CD4-positive, alpha-beta T cell (primary cell): Measurements from ENCODE around the gene PSMB10. TPM values are rescaled to one million over a fixed set of nuclear protein-coding genes. Genes with fewer than 3 reads are reported as not detected.

Source experiments
- ATAC-seq: fragments of 200-7000 bp; cut with Tn5 transposase; one replicate; pipeline ENCODE4 v1.10.0; 2022; ENCODE audit warnings: mild to moderate bottlenecking; ENCODE audit not compliant: poor library complexity
- CTCF ChIA-PET: fragments of 350-600 bp; sonication (Branson Sonifier 250); formaldehyde crosslinking; loops from one replicate; lab custom pipeline; 2021; ENCODE audit warnings: antibody characterized with exemption, inconsistent platforms; lab: Charles Lee
- POLR2A ChIA-PET: fragments of 350-600 bp; sonication (Branson Sonifier 250); formaldehyde crosslinking; loops from one replicate; lab custom pipeline; 2021; ENCODE audit warnings: antibody characterized with exemption, inconsistent platforms; lab: Charles Lee
- DNase-seq, 14 experiments: peaks; one replicate each; pipeline ENCODE4 v3.0.0-alpha.2; 2013 to 2020; ENCODE audit warnings: mixed read lengths in 2 of 14
- H3K27ac ChIP-seq, 2 donors: one replicate each; pipeline versions ENCODE4 v1.5.1 to v1.7.0; 2013; ENCODE audit warnings: low read length in 2 of 2, low read depth in 1 of 2, mild to moderate bottlenecking in 1 of 2
- H3K27me3 ChIP-seq, 2 experiments: 1 replicate in 1 of 2; 2 replicates in 1 of 2; pipeline versions ENCODE4 v1.6.1 to v1.7.0; 2013; ENCODE audit warnings: low read length in 2 of 2, control low read depth in 1 of 2, mild to moderate bottlenecking in 1 of 2, moderate library complexity in 1 of 2; ENCODE audit not compliant: insufficient read depth in 2 of 2, control insufficient read depth in 1 of 2
- H3K36me3 ChIP-seq: one replicate; pipeline ENCODE4 v1.6.1; 2013; ENCODE audit warnings: low read length, control low read depth; ENCODE audit not compliant: insufficient read depth
- H3K4me1 ChIP-seq: one replicate; pipeline ENCODE4 v1.6.1; 2013; ENCODE audit warnings: low read length, control low read depth; ENCODE audit not compliant: insufficient read depth
- H3K4me3 ChIP-seq: one replicate; pipeline ENCODE4 v1.5.1; 2013; ENCODE audit warnings: mild to moderate bottlenecking, low read length, moderate library complexity
- H3K9me3 ChIP-seq, 2 experiments: 1 replicate in 1 of 2; 2 replicates in 1 of 2; pipeline versions ENCODE4 v1.6.1 to v1.7.0; 2013; ENCODE audit warnings: low read length in 2 of 2, mild to moderate bottlenecking in 2 of 2, control low read depth in 1 of 2, moderate library complexity in 1 of 2; ENCODE audit not compliant: control insufficient read depth in 1 of 2, insufficient read depth in 1 of 2
- H3K27ac Mint-ChIP-seq: one replicate; pipeline ENCODE4 v1.8.0; 2020; ENCODE audit warnings: mixed read lengths
- H3K27me3 Mint-ChIP-seq: one replicate; pipeline ENCODE4 v1.8.0; 2021; ENCODE audit warnings: mixed read lengths
- H3K36me3 Mint-ChIP-seq: one replicate; pipeline ENCODE4 v1.8.0; 2021; ENCODE audit warnings: low read depth, mixed read lengths
- H3K4me1 Mint-ChIP-seq: one replicate; pipeline ENCODE4 v1.8.0; 2021; ENCODE audit warnings: low read depth, mixed read lengths
- H3K4me3 Mint-ChIP-seq: one replicate; pipeline ENCODE4 v1.8.0; 2020; ENCODE audit warnings: mild to moderate bottlenecking, mixed read lengths
- H3K9me3 Mint-ChIP-seq: one replicate; pipeline ENCODE4 v1.8.0; 2020; ENCODE audit warnings: mixed read lengths
- CTCF ChIP-seq: fragments of 200-600 bp; IDR thresholded peaks from one replicate; pipeline ENCODE4 v1.8.0; 2022; ENCODE audit warnings: antibody characterized with exemption, mild to moderate bottlenecking
- intact Hi-C, 2 experiments: fragments of 100-400 bp; cut with DNase I in 1 of 2; cut with micrococcal nuclease in 1 of 2; formaldehyde crosslinking; loops; one replicate each; pipeline versions ENCODE4 v1.15.1 to v1.9.0; 2023 to 2025; cut with DNase I, micrococcal nuclease
- total RNA-seq, 174 experiments: library from RNA in 2 of 174; stranded (reverse) in 2 of 174; gene quantifications; one replicate each; pipeline ENCODE4 v1.2.3 and lab custom pipeline; 2021 to 2026

PSMB10 gene
- total RNA-seq, 2 experiments from 2014 or later: 68.7 to 71.6 TPM

DNA sequence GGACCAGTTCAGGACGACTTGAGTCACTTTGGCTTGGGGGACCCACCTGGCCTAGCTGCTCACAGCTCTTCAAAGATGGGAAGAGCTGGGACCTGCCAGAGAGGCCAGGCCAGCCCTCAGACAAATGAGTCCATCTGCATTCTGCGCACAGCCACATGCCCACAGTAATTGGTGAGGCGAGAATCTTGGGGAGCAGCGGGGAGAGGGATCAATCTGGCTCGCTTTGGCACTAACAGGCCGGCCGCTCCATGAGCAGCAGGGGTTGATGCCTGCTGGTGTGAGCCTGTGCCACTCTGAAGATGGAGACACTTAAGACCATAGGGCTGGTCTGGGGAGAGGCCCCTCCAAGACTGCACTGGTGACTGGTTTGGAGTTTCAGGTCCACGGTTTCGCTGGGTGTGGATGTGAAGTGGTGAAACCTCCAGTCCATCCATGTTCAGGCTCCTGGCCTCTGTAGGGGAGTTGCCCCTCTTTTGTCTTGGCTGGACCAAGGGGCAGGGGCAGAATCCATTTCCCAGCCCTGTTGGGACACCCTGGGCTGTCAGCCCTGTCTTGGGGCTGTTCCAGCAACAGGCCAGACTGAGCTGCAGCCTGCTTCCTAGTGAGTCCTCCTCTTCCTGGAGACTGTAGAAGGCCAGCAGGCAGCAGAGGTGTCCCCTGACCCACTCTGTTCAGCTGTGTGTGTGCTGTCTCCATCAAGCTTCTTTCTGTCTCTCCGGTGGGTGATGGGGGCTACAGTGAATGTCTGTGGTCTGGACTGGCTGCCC lies 12.3 kb downstream of the PSMB10 start:
- no peaks in the 10 kb centered on the region for H3K9me3 ChIP-seq
- H3K4me1 ChIP-seq: peaks cover 12% of the 10 kb centered on the region
- no peak overlapping the region for H3K27ac ChIP-seq
- peaks cover 9% of the 10 kb centered on the region for H3K4me1 Mint-ChIP-seq
- H3K27me3 Mint-ChIP-seq: no peaks in the 10 kb centered on the region
- intact Hi-C loops: no loop called here
- ATAC-seq: no peak
- no peak for TF ChIP-seq CTCF
- ChIA-PET POLR2A (interaction anchor here (0.7 kb wide), 1 partner anchor 15 kb away, joined by 3 read pairs; no protein-coding TSS in a partner anchor), CTCF (interaction anchor here (1.3 to 2.0 kb wide), 3 partner anchors 41 to 403 kb away, joined by 4 to 8 read pairs (median 5); no protein-coding TSS in a partner anchor)
- no peak overlapping the region for H3K4me3 ChIP-seq
- H3K36me3 ChIP-seq: peaks cover 50% of the 10 kb centered on the region
- no peak for DNase-seq
- no peak overlapping the region for H3K27ac Mint-ChIP-seq
- no peak overlapping the region for H3K4me3 Mint-ChIP-seq
- no peaks in the 10 kb centered on the region for H3K27me3 ChIP-seq
- H3K9me3 Mint-ChIP-seq: no peaks in the 10 kb centered on the region
- peaks cover 21% of the 10 kb centered on the region for H3K36me3 Mint-ChIP-seq

GRCh38 chr16:67923414-67924116 lies 13.1 kb downstream of the PSMB10 start:
- no peaks in the 10 kb centered on the region for H3K9me3 Mint-ChIP-seq
- DNase-seq: no peak
- H3K4me1 Mint-ChIP-seq: peaks cover 8% of the 10 kb centered on the region
- TF ChIP-seq CTCF: no peak
- peaks cover 20% of the 10 kb centered on the region for H3K36me3 Mint-ChIP-seq
- no peak for ATAC-seq
- Histone ChIP-seq H3K4me3 (no peak overlapping the region), H3K27me3 (no peaks in the 10 kb centered on the region), H3K27ac (no peak overlapping the region), H3K36me3 (peaks cover 45% of the 10 kb centered on the region), H3K4me1 (peaks cover 10% of the 10 kb centered on the region), H3K9me3 (no peaks in the 10 kb centered on the region)
- H3K27me3 Mint-ChIP-seq: no peaks in the 10 kb centered on the region
- no peak overlapping the region for H3K4me3 Mint-ChIP-seq
- no peak overlapping the region for H3K27ac Mint-ChIP-seq
- ChIA-PET CTCF (no interaction called here), POLR2A (interaction anchor here (1.2 kb wide), 1 partner anchor 12 kb away, joined by 5 read pairs; the partner anchor contains the start of gene PSMB10)
- intact Hi-C loops: no loop called here

DNA sequence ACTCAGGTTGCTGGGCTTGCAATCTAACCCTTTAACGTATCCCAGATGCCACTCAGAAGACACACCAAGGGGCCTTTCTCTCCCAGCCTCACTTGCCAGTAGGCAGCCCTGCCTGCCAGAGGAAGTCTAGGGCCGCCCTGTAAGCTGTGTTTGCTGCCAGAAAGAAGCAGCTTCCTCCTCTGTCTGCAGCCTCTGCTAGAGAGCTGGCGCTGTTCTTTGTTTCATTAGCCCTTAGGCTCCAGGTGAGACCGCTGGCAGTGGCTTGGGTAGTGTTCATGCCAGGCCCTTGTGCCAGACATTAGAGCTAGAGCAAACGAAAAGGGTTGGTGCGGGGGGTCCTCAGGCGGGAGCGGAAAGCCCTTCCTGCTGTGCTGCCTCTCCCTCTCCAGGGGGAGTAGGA lies 13.9 kb downstream of the PSMB10 start:
- Mint-ChIP-seq H3K4me1 (peaks cover 5% of the 10 kb centered on the region), H3K27ac (peak overlapping the region; percentile 33), H3K4me3 (no peak overlapping the region), H3K36me3 (peaks cover 20% of the 10 kb centered on the region), H3K27me3 (no peaks in the 10 kb centered on the region), H3K9me3 (no peaks in the 10 kb centered on the region)
- Histone ChIP-seq H3K4me1 (peaks cover 4% of the 10 kb centered on the region), H3K4me3 (no peak overlapping the region), H3K27ac (no peak overlapping the region), H3K36me3 (peaks cover 43% of the 10 kb centered on the region), H3K27me3 (no peaks in the 10 kb centered on the region), H3K9me3 (no peaks in the 10 kb centered on the region)
- no peak for ATAC-seq
- CTCF ChIA-PET: interaction anchor here (1.2 kb wide), 1 partner anchor 106 kb away, joined by 5 read pairs; no protein-coding TSS in a partner anchor
- DNase-seq: no peak
- TF ChIP-seq CTCF: no peak
- POLR2A ChIA-PET: interaction anchor here (1.2 kb wide), 1 partner anchor 13 kb away, joined by 5 read pairs; the partner anchor contains the start of gene PSMB10
- intact Hi-C loops: no loop called here
